Stimulated activated CD8-positive, alpha-beta memory T cell treated with anti-CD3 and anti-CD28 coated beads, Interleukin-12 subunit alpha, Interleukin-12 subunit beta, amount 100 ng/mL, for 1 hour (primary cell): Measurements from ENCODE around the gene NCK2.
A peak's percentile ranks its signal among the peaks of the same experiment; 100 is the strongest.
"Not testable (repeated sequence)": the region's sequence is repeated elsewhere in the genome, so short reads cannot be mapped to it uniquely, and the experiment has no call there.

ENCODE experiments used
- DNase-seq: peaks from one replicate; pipeline ENCODE4 v3.0.0-alpha.2; 2020; ENCODE audit warnings: low read depth

Gene NCK2

GRCh38 chr2:105893011-105893995 lies 148.6 kb downstream of the NCK2 start:
- no peak for DNase-seq

- DNase-seq, result no peak
These were observed 149.7 kb downstream of the NCK2 start for GRCh38 chr2:105894327-105894944.

- DNase-seq, result no peak
These were observed 151.5 kb downstream of the NCK2 start for GRCh38 chr2:105895990-105896764.

GRCh38 chr2:105896765-105897163 lies 152.1 kb downstream of the NCK2 start:
- DNase-seq, result no peak

- not testable (repeated sequence) for DNase-seq
These were observed 153.0 kb downstream of the NCK2 start for GRCh38 chr2:105897694-105898093.

GRCh38 chr2:105903051-105903674 lies 158.5 kb downstream of the NCK2 start:
- DNase-seq, result no peak

GRCh38 chr2:105904938-105905337 lies 160.2 kb downstream of the NCK2 start:
- no peak for DNase-seq

- DNase-seq, result no peak
These were observed 161.8 kb downstream of the NCK2 start for GRCh38 chr2:105906481-105906880.

- no peak for DNase-seq
These were observed 162.5 kb downstream of the NCK2 start for GRCh38 chr2:105907184-105907583.

- no peak for DNase-seq
These were observed 164.5 kb downstream of the NCK2 start for GRCh38 chr2:105909215-105909614.

- DNase-seq, result no peak
These were observed 166.0 kb downstream of the NCK2 start for GRCh38 chr2:105910497-105911238.

GRCh38 chr2:105911425-105911824 lies 166.7 kb downstream of the NCK2 start:
- no peak for DNase-seq

- DNase-seq, result no peak
These were observed 167.4 kb downstream of the NCK2 start for GRCh38 chr2:105912081-105912480.

- no peak for DNase-seq
These were observed 170.4 kb downstream of the NCK2 start for GRCh38 chr2:105915005-105915558.

- DNase-seq, result no peak
These were observed 172.5 kb downstream of the NCK2 start for GRCh38 chr2:105917226-105917625.

GRCh38 chr2:105917688-105918087 lies 173.0 kb downstream of the NCK2 start:
- no peak for DNase-seq

- no peak for DNase-seq
These were observed 174.6 kb downstream of the NCK2 start for GRCh38 chr2:105919191-105919811.

GRCh38 chr2:105919826-105920225 lies 175.1 kb downstream of the NCK2 start:
- DNase-seq, result peak; percentile 29

- DNase-seq, result no peak
These were observed 179.6 kb downstream of the NCK2 start for GRCh38 chr2:105924271-105924670.

- DNase-seq, result no peak
These were observed 180.2 kb downstream of the NCK2 start for GRCh38 chr2:105924932-105925331.

GRCh38 chr2:105925390-105925789 lies 180.7 kb downstream of the NCK2 start:
- DNase-seq, result no peak
